Stimulated activated CD8-positive, alpha-beta memory T cell treated with anti-CD3 and anti-CD28 coated beads, Interleukin-15, amount 100 ng/mL, for 4 hours (primary cell): ENCODE measurements around the gene CNIH1.
"Not testable (repeated sequence)": the region's sequence is repeated elsewhere in the genome, so short reads cannot be mapped to it uniquely, and the experiment has no call there.

Experiments used
- DNase-seq, 2 donors: peaks; one replicate each; pipeline ENCODE4 v3.0.0-alpha.2; 2020; ENCODE audit warnings: low read depth in 2 of 2

CNIH1 gene

GRCh38 chr14:54381821-54382220 is 59.4 kb downstream of the CNIH1 start:
- no peak for DNase-seq

DNA sequence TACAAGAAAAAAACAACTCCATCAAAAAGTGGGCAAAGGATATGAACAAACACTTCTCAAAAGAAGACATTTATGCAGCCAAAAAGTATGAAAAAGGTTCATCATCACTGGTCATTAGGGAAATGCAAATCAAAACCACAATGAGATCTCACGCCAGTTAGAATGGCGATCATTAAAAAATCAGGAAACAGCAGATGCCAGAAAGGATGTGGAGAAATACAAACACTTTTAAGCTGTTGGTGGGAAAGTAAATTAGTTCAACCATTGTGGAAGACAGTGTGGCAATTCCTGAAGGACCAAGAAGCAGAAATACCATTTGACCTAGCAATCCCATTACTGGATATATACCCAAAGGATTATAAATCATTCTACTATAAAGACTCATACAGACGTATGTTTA is 60.6 kb downstream of the CNIH1 start:
- DNase-seq = not testable (repeated sequence)

DNA sequence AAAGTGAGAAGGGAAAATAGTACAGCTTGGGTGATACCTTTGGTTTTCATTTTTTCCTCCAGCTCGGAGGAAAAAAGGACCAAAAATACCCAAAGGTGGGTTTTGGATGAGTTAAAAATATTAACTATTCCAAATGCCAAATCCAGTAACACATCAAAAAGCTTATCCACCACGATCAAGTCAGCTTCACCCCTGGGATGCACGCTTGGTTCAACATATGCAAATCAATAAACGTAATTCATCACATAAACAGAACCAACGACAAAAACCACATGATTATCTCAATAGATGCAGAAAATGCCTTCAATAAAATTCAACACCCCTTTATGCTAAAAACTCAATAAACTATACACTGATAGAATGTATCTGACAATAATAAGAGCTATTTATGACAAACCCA is 62.3 kb downstream of the CNIH1 start:
- DNase-seq = not testable (repeated sequence)

DNA sequence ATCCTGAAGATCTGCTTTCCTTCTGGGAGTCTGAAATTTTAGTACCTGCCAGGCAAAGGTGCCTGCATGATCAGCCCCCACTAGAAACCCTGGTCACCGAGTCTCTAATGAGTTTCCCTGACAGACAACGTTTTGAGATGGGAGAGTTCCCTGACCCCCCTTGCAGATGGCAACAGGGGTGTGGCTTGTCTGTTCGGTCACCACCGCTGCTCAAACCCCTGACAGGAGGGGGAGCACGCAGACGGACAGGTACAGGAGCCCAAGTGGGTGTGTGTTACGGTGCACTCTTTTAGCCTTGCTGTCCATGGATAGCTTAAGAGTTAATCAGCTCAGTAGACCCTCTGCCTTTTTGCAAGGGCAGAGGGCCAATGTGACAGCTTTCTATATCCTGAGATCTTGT is 63.7 kb downstream of the CNIH1 start:
- DNase-seq = no peak

GRCh38 chr14:54374117-54374884 is 66.9 kb downstream of the CNIH1 start:
- DNase-seq = no peak
